ENCODE results near the gene NAMPT.

Gene NAMPT

DNA sequence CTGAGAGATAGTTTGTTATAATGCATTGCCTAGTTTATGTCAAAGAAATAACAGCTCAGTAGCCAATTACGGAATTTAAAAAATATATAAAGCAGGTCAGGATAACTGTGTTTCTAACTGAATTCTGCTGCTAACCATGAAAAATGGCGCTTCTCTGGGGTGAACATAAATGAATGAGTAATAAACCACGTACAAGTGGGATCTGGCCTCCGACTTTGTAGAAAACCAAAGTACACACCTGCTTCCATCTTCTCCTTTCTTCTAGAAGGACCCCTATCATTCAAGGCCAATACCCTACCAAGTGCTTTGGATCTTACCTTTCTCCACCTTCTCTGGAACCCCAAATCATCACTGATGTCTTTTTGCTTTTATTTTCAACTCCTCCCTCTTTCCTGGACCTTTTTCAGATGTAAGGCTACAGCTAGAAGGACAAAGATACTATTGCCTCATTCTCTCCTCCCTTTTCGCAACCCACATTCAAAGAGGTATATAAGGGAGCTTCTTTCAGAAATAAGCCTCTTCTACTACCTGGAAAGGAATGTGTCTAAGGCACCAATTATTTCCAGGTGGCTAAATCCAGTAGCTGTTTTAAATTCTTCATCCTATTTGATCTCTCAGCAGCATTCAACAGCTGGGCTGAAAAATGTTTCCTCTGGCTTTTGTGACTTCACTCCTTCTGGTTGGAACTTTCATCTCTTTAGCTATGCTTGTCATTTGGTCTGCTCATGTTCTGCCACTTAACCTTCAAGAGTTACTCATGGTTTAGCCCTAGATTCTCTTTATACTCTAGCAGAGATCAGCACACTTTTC, 37.7 kb downstream of the NAMPT start:
- TF ChIP-seq POLR2A (IDR thresholded peaks at IDR 0.05; ENCODE audit: low read depth, low read length), result no peak
- TF ChIP-seq POLR2AphosphoS5 (IDR thresholded peaks at IDR 0.05; ENCODE audit: low read depth, low read length), result no peak
- no peak for TF ChIP-seq TAF1 (IDR thresholded peaks at IDR 0.05; ENCODE audit: borderline replicate concordance, low read depth, low read length)
- DNase-seq (ENCODE audit: insufficient read length) (no peak), FAIRE-seq (no peak)

DNA sequence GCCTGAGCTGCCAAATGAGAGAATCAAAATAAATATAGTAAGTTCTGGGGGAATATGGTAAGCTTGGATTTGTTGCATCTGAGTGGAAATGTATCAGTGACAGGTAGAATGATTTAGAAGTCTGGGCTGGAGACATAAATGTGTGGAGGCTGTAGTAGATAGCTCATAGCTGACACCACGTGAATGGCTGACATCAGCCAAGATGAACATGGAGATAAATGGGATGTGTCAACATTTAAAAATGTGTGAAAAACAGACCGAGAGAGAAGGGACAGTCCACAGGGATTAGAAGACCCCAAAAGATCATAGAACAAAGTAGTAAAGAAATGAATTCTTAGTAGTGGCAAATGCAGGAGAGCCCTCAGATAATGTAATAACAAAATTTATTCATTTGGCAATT, 40.9 kb downstream of the NAMPT start:
- no peak for FAIRE-seq
- DNase-seq (ENCODE audit: insufficient read length), result no peak
- TF ChIP-seq POLR2A (IDR thresholded peaks at IDR 0.05; ENCODE audit: low read depth, low read length) (no peak), POLR2AphosphoS5 (IDR thresholded peaks at IDR 0.05; ENCODE audit: low read depth, low read length) (no peak), TAF1 (IDR thresholded peaks at IDR 0.05; ENCODE audit: borderline replicate concordance, low read depth, low read length) (no peak)

DNA sequence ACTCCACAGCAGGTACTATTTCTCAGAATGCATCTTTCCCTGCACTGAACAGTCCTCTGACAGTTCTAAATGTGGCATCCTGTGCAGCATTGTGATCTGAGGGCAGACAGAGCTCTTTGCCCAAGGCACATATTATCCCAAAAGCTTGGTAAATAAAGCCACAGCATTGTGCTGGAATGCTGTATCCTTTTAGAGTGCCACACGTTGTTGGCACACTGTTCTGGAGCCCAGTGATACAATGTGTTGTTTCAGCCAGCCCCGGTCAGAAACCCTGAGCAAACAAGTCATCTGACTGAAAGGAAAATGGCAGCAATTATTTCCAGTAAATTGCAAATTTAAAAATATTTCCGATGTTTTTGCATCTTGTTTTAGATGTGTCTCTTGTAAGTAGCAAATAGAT, 45.4 kb downstream of the NAMPT start:
- FAIRE-seq (no peak), DNase-seq (ENCODE audit: insufficient read length) (no peak)
- TF ChIP-seq POLR2AphosphoS5 (IDR thresholded peaks at IDR 0.05; ENCODE audit: low read depth, low read length), result no peak
- no peak for TF ChIP-seq TAF1 (IDR thresholded peaks at IDR 0.05; ENCODE audit: borderline replicate concordance, low read depth, low read length)
- no peak for TF ChIP-seq POLR2A (IDR thresholded peaks at IDR 0.05; ENCODE audit: low read depth, low read length)

DNA sequence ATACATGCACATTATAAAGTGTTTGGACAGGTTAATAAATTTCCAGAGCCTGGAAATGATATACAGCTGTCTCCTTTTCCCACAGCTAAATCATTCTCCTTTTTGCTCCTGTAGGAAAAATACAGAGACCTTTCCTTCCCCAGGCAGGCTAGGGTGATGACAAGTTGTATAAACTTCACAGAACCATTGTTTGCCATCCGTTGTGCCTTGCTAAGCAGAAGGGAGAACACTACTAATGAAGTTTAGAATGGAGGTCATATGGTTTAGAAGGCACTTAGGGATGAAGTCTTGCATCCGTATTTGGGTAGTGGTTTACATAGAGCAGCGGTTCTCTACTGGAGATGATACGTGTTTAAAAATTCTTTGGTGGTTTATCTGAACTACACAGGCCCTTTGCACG, 46.0 kb downstream of the NAMPT start:
- TF ChIP-seq POLR2AphosphoS5 (IDR thresholded peaks at IDR 0.05; ENCODE audit: low read depth, low read length), result no peak
- TF ChIP-seq POLR2A (IDR thresholded peaks at IDR 0.05; ENCODE audit: low read depth, low read length), result no peak
- no peak for TF ChIP-seq TAF1 (IDR thresholded peaks at IDR 0.05; ENCODE audit: borderline replicate concordance, low read depth, low read length)
- FAIRE-seq, result no peak
- no peak for DNase-seq (ENCODE audit: insufficient read length)

DNA sequence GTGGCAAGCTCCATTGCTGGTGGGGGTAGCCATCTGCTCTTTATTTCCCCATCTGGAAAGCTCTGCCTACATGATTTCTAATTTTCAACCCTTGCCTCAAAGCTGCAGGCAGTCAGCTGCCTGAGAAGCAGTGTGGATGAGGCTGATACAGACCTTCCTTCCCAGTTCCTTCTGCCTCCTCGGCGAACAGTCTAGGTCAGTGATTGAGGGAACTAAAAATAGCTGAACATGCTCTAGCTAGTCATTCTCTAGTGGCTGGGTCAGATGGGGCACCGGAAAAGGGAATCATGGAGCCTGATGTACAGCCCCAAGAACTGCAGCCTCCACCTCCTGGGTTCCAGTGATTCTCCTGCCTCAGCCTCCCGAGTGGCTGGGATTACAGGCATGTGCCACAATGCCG, 48.7 kb downstream of the NAMPT start:
- TF ChIP-seq POLR2A (IDR thresholded peaks at IDR 0.05; ENCODE audit: low read depth, low read length), result no peak
- TF ChIP-seq TAF1 (IDR thresholded peaks at IDR 0.05; ENCODE audit: borderline replicate concordance, low read depth, low read length), result no peak
- no peak for TF ChIP-seq POLR2AphosphoS5 (IDR thresholded peaks at IDR 0.05; ENCODE audit: low read depth, low read length)
- no peak for DNase-seq (ENCODE audit: insufficient read length)
- no peak for FAIRE-seq

DNA sequence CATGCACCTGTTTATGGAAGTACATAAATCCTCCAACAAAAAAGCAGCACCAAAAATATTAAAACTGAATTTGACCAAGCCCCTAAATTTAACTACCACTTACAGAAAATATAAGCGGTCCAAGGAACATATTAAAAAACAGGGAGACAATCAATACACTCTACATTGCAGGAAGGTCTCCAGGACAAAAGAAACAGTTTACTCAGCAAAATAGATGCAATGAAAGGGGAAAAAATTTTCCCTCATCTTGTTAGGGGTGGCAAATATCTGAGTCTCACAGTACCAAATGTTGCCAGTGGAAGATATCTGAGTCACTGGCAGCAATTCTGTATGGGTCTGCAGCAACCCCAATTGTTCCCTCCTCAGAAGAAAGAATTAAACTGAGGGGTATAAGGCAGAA, 50.4 kb downstream of the NAMPT start:
- FAIRE-seq, result no peak
- no peak for DNase-seq (ENCODE audit: insufficient read length)
- TF ChIP-seq POLR2AphosphoS5 (IDR thresholded peaks at IDR 0.05; ENCODE audit: low read depth, low read length), result no peak
- TF ChIP-seq TAF1 (IDR thresholded peaks at IDR 0.05; ENCODE audit: borderline replicate concordance, low read depth, low read length), result no peak
- no peak for TF ChIP-seq POLR2A (IDR thresholded peaks at IDR 0.05; ENCODE audit: low read depth, low read length)

DNA sequence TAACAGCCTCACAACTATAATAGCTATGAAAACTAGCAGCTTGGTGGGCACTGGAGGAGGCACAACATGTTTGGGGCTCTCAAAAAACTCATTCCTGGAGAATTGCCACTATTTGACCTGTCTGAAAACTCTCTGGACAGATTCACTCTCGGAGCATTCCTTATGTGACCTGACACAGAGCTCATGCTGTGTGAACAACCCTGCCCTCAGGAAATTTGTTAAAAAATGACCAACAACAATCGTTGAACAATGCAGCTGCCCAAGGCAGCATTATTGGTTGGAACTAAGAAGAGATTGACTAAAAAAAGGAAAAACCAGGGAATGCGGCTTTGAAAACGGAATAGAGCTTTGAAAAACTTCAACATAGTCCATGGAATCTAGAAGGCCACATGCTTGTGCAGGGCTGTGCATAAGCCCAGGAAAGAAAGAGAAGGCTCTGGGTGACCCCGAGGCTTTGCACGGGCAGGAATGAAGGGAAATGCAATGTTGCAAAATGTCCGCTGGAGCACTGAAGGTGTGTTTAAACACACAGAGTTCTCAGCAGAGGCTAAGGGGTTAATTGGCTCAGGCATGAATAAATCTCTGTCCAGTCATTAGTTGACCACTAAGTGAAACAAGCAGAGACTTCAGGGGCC, 52.8 kb downstream of the NAMPT start:
- TF ChIP-seq POLR2AphosphoS5 (IDR thresholded peaks at IDR 0.05; ENCODE audit: low read depth, low read length) (no peak), TAF1 (IDR thresholded peaks at IDR 0.05; ENCODE audit: borderline replicate concordance, low read depth, low read length) (no peak), POLR2A (IDR thresholded peaks at IDR 0.05; ENCODE audit: low read depth, low read length) (no peak)
- DNase-seq (ENCODE audit: insufficient read length) (no peak), FAIRE-seq (no peak)

DNA sequence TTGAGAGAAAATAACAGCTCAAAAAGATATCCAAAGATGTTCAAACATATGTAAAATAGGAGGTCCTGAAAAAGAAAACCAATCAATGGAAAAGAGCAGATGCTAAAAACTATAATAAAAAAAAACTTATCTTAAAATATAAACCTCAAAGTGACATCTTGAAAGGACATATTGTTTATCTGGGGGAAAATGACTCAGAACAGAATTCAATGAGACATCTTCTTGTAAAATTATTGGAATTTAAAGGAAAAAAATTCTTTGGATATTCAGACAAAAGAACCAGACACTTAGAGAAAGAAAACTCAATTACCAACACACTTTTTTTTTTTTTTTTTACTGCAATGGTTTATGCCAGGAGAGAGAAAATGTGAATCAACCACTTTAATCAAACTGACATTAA, 58.9 kb downstream of the NAMPT start:
- FAIRE-seq (no peak), DNase-seq (ENCODE audit: insufficient read length) (no peak)
- TF ChIP-seq POLR2AphosphoS5 (IDR thresholded peaks at IDR 0.05; ENCODE audit: low read depth, low read length) (no peak), POLR2A (IDR thresholded peaks at IDR 0.05; ENCODE audit: low read depth, low read length) (no peak), TAF1 (IDR thresholded peaks at IDR 0.05; ENCODE audit: borderline replicate concordance, low read depth, low read length) (no peak)

DNA sequence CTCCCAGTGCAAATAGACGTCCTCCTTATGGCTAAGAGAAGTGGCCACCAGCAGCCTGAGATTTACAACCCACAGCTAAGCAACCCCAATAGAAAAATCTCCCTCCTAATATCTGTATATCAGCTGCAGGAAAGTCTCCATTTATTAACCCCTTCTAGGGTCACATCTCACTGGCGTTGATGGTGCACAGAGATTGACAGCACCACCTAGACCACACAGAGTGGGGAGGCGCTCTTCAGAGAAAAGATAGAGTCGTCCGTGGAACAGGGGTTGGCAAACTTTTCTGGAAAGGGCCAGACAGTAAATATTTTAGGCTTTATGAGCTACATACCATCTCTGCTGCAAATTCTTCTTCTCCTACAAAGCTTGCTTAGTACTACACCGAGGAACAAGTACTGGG, 60.0 kb downstream of the NAMPT start:
- DNase-seq (ENCODE audit: insufficient read length) (no peak), FAIRE-seq (no peak)
- TF ChIP-seq POLR2A (IDR thresholded peaks at IDR 0.05; ENCODE audit: low read depth, low read length) (no peak), TAF1 (IDR thresholded peaks at IDR 0.05; ENCODE audit: borderline replicate concordance, low read depth, low read length) (no peak), POLR2AphosphoS5 (IDR thresholded peaks at IDR 0.05; ENCODE audit: low read depth, low read length) (no peak)

DNA sequence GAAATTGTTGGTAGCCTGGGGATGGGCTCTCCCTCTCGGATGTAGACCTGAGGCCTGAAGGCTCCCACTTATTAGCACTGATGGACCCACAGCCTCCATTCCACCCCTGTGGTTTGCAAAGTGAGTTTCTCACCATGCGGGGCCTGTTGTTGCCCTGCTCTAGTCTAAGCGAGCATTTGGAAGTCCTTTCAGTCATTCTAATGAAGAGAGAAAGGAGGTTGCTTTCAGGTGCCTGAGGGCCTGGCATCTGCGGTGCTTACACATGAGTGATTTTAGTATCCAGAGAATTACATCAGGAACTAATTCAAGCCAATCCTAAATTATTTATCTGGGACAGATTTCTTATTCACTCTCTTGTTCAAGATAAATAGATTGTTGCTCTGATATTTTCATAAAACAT, 61.6 kb downstream of the NAMPT start:
- TF ChIP-seq POLR2AphosphoS5 (IDR thresholded peaks at IDR 0.05; ENCODE audit: low read depth, low read length) (no peak), TAF1 (IDR thresholded peaks at IDR 0.05; ENCODE audit: borderline replicate concordance, low read depth, low read length) (no peak), POLR2A (IDR thresholded peaks at IDR 0.05; ENCODE audit: low read depth, low read length) (no peak)
- FAIRE-seq (no peak), DNase-seq (ENCODE audit: insufficient read length) (no peak)

DNA sequence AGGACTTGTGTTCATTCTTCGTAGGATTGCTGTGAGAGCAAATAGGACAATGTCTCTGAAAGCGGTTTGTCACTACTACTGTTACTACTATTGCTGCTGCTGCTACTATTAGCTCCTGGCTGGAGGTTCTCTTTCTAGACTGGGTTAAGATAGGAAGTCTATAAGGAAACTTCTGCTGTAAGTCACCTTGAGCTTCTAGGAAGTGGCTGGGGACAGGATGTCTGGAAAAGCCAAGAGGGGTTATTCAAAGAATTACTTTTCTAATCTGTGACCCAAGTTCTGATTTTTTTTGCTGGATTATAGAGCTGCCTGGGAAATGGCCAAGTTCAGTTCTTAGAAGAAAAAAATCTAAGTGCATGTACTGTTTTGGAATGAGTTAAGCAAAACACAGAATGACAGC, 62.2 kb downstream of the NAMPT start:
- TF ChIP-seq POLR2AphosphoS5 (IDR thresholded peaks at IDR 0.05; ENCODE audit: low read depth, low read length) (no peak), POLR2A (IDR thresholded peaks at IDR 0.05; ENCODE audit: low read depth, low read length) (no peak), TAF1 (IDR thresholded peaks at IDR 0.05; ENCODE audit: borderline replicate concordance, low read depth, low read length) (no peak)
- no peak for FAIRE-seq
- DNase-seq (ENCODE audit: insufficient read length), result no peak

DNA sequence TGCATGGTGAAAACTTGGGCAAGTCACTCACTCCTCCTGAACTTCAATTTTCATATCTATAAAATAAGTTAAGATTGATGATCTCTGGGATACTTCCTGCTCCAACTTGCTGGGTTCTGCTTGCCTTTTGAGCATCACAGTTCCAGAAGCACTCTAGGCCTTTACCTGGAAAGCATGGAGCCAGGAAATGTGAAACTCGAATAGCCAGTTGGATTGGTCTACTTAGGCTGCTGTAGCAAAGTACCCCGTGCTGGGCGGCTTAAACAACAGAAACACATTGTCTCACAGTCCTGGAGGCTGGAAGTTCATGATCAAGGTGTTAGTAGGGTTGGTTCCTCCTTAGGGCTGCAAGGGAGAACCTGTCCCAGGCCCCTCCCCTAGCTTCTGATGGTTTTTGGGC, 64.5 kb downstream of the NAMPT start:
- TF ChIP-seq POLR2A (IDR thresholded peaks at IDR 0.05; ENCODE audit: low read depth, low read length) (no peak), POLR2AphosphoS5 (IDR thresholded peaks at IDR 0.05; ENCODE audit: low read depth, low read length) (no peak), TAF1 (IDR thresholded peaks at IDR 0.05; ENCODE audit: borderline replicate concordance, low read depth, low read length) (no peak)
- FAIRE-seq, result no peak

More for the DNA sequence above, 64.5 kb downstream of the NAMPT start:
- DNase-seq (ENCODE audit: insufficient read length), result no peak
